Ishikawa (cell line): ENCODE data around the gene TAF10.

ENCODE experiments used
- CEBPB ChIP-seq: IDR thresholded peaks from 2 replicates; pipeline ENCODE4 v1.6.1; 2012
- CREB1 ChIP-seq: IDR thresholded peaks from 2 replicates; pipeline ENCODE4 v1.6.1; 2012; ENCODE audit warnings: low read depth
- EGR1 ChIP-seq: IDR thresholded peaks from 2 replicates; pipeline ENCODE4 v1.6.1; 2012
- EP300 ChIP-seq: IDR thresholded peaks from 2 replicates; pipeline ENCODE4 v1.6.1; 2012; ENCODE audit warnings: borderline replicate concordance
- FOXM1 ChIP-seq: IDR thresholded peaks from 2 replicates; pipeline ENCODE4 v1.6.1; 2012; ENCODE audit warnings: low read depth, borderline replicate concordance
- MAX ChIP-seq: IDR thresholded peaks from 2 replicates; pipeline ENCODE4 v1.6.1; 2012
- NFIC ChIP-seq: IDR thresholded peaks from 2 replicates; pipeline ENCODE4 v1.6.1; 2012
- RAD21 ChIP-seq: IDR thresholded peaks from 2 replicates; pipeline ENCODE4 v1.6.1; 2012; ENCODE audit warnings: low read depth
- REST ChIP-seq: IDR thresholded peaks from 2 replicates; pipeline ENCODE4 v1.6.1; 2012; ENCODE audit warnings: low read depth, mild to moderate bottlenecking
- TAF1 ChIP-seq: IDR thresholded peaks from 2 replicates; pipeline ENCODE4 v1.6.1; 2012; ENCODE audit warnings: low read depth, mild to moderate bottlenecking
- TCF12 ChIP-seq: IDR thresholded peaks from 2 replicates; pipeline ENCODE4 v1.6.1; 2012; ENCODE audit warnings: low read depth
- TEAD4 ChIP-seq: IDR thresholded peaks from 2 replicates; pipeline ENCODE4 v1.6.1; 2012
- USF1 ChIP-seq: IDR thresholded peaks from 2 replicates; pipeline ENCODE4 v1.6.1; 2012
- YY1 ChIP-seq: IDR thresholded peaks from 2 replicates; pipeline ENCODE4 v1.6.1; 2012; ENCODE audit warnings: low read depth
- ZBTB7A ChIP-seq: IDR thresholded peaks from 2 replicates; pipeline ENCODE4 v1.6.1; 2012; ENCODE audit warnings: low read depth

Gene TAF10

GRCh38 chr11:6609502-6610015, 2.5 kb downstream of the TAF10 start:
- no peak for TF ChIP-seq EGR1
- no peak for TF ChIP-seq TEAD4
- no peak for TF ChIP-seq CEBPB

- no peak for TF ChIP-seq REST
- no peak for TF ChIP-seq TAF1
- no peak for TF ChIP-seq CREB1
- TF ChIP-seq TCF12: no peak
- no peak for TF ChIP-seq ZBTB7A
- TF ChIP-seq TEAD4: no peak
- no peak for TF ChIP-seq MAX
- TF ChIP-seq FOXM1: no peak
- TF ChIP-seq USF1: no peak
- TF ChIP-seq RAD21: no peak
- no peak for TF ChIP-seq EP300
- no peak for TF ChIP-seq YY1
- TF ChIP-seq NFIC: no peak
- TF ChIP-seq CEBPB: no peak
- TF ChIP-seq EGR1: no peak
These were observed 3.1 kb downstream of the TAF10 start for GRCh38 chr11:6608726-6609501.

DNA sequence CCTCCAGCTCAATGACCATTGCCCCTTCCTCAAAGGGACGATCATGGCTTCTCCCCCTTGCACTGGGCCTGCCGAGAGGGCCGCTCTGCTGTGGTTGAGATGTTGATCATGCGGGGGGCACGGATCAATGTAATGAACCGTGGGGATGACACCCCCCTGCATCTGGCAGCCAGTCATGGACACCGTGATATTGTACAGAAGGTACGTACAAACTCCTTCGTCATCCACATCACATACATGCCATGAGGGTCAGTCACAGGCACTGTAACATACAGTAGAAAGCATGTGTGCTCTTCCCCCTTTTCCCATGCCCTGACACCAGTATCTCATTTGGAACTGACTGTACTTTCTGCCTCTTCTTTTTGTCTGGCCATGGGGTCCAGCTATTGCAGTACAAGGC, 4.0 kb downstream of the TAF10 start:
- TF ChIP-seq FOXM1 (no peak), CEBPB (no peak), TCF12 (no peak), EGR1 (no peak), YY1 (no peak), REST (no peak), TEAD4 (no peak), USF1 (no peak), MAX (no peak), TAF1 (no peak), NFIC (no peak), ZBTB7A (no peak), RAD21 (no peak), EP300 (no peak), CREB1 (no peak)

DNA sequence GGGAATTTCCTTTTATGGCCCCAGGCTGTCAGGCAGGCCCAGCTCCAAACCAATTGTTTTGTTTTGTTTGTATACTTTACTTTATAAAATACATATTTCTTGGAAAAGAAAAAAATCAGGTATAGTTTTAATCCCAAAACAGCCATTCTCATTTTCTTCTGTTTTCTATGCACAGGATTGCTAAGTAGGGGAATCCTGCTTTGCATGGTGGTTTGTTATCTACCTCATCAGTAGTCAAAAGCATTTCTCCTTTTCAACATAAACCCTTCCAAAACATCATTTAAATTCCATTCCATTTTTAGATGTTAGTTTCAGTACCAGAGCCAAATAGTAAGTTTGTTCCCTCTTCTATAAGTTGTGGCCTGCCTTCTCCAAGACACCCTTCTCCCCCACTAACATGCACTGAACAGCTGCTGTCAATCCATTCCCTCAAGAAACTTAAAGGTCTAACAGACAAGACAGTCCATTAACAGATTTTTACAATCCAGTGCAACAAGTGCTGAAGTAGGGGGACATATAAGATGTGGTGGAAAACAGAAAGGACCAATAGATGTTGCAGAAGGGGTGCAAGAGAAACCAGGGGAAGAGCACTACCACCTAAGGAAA, 4.7 kb downstream of the TAF10 start:
- TF ChIP-seq CREB1 (no peak), USF1 (no peak), TAF1 (no peak), YY1 (no peak), CEBPB (no peak), EP300 (no peak), FOXM1 (no peak), RAD21 (no peak), REST (no peak), TEAD4 (no peak), TCF12 (no peak), NFIC (no peak), ZBTB7A (no peak), EGR1 (no peak), MAX (no peak)
